Endodermal cell (in vitro differentiated cells): ENCODE data around the gene DCLK1. TPM values are rescaled to one million over a fixed set of nuclear protein-coding genes. Genes with fewer than 3 reads are reported as not detected.
"Not testable (repeated sequence)": the region's sequence is repeated elsewhere in the genome, so short reads cannot be mapped to it uniquely, and the experiment has no call there.

Source experiments
- DNase-seq: peaks from one replicate; pipeline ENCODE4 v3.0.0-alpha.2; 2017
- H3K27ac ChIP-seq: 2 replicates; pipeline ENCODE4 v1.5.1; 2013; ENCODE audit warnings: mild to moderate bottlenecking, low read depth, low read length, moderate library complexity
- H3K27me3 ChIP-seq: 2 replicates; pipeline ENCODE4 v1.6.1; 2013; ENCODE audit warnings: mild to moderate bottlenecking, low read length, moderate library complexity; ENCODE audit not compliant: insufficient read depth, control insufficient read depth, poor library complexity, severe bottlenecking
- H3K36me3 ChIP-seq: 2 replicates; pipeline ENCODE4 v1.7.0; 2013; ENCODE audit warnings: mild to moderate bottlenecking, low read length, moderate library complexity; ENCODE audit not compliant: control insufficient read depth, insufficient read depth
- H3K4me1 ChIP-seq: one replicate; pipeline ENCODE4 v1.7.0; 2013; ENCODE audit warnings: low read length; ENCODE audit not compliant: control insufficient read depth, insufficient read depth
- H3K4me3 ChIP-seq: 2 replicates; pipeline ENCODE4 v1.5.1; 2013; ENCODE audit warnings: mild to moderate bottlenecking, low read length, moderate library complexity
- H3K9ac ChIP-seq: 2 replicates; pipeline ENCODE4 v1.6.1; 2013; ENCODE audit warnings: mild to moderate bottlenecking, low read length, moderate library complexity; ENCODE audit not compliant: poor library complexity, severe bottlenecking; ENCODE audit errors: extremely low read depth
- H3K9me3 ChIP-seq: 2 replicates; pipeline ENCODE4 v1.6.1; 2013; ENCODE audit warnings: mild to moderate bottlenecking, low read length, moderate library complexity; ENCODE audit not compliant: control insufficient read depth
- H3K27ac Mint-ChIP-seq: 2 replicates; pipeline ENCODE4 v1.8.0; 2020; ENCODE audit warnings: mixed read lengths
- H3K27me3 Mint-ChIP-seq: 2 replicates; pipeline ENCODE4 v1.8.0; 2021; ENCODE audit warnings: mild to moderate bottlenecking, mixed read lengths; ENCODE audit not compliant: insufficient read depth
- H3K36me3 Mint-ChIP-seq: 2 replicates; pipeline ENCODE4 v1.8.0; 2020; ENCODE audit warnings: low read depth, mixed read lengths
- H3K4me1 Mint-ChIP-seq: 2 replicates; pipeline ENCODE4 v1.8.0; 2020; ENCODE audit warnings: mixed read lengths
- H3K4me3 Mint-ChIP-seq: 2 replicates; pipeline ENCODE4 v1.8.0; 2020; ENCODE audit warnings: mild to moderate bottlenecking, moderate library complexity, mixed read lengths
- H3K9me3 Mint-ChIP-seq: 2 replicates; pipeline ENCODE4 v1.8.0; 2020; ENCODE audit warnings: mild to moderate bottlenecking, mixed read lengths
- CTCF ChIP-seq: fragments of 200-600 bp; sonication (generic); conservative IDR thresholded peaks from 2 replicates; pipeline ENCODE4 v1.5.0; 2021; ENCODE audit warnings: antibody characterized with exemption, mild to moderate bottlenecking
- WGBS, 2 experiments: methylation state at CpG; one replicate each; pipeline versions ENCODE4 v1.1.5 to v1.1.7; 2013; ENCODE audit warnings: missing lambda C conversion rate in 2 of 2, mixed read lengths in 1 of 2; ENCODE audit not compliant: insufficient coverage in 1 of 2, insufficient read length in 1 of 2; 5-methylcytosine and 5-hydroxymethylcytosine counted together
- total RNA-seq, 2 donors: library from RNA; stranded (reverse); fragmentation: NEBNext Ultra II Directional in 1 of 2; extraction: Animal tissue kit (Norgen Biotek cat#: 25700) in 1 of 2; gene quantifications; 2 replicates in 1 of 2; 3 replicates in 1 of 2; pipeline ENCODE4 v1.2.1, GENCODE V29; 2021

Gene DCLK1
- total RNA-seq, 2 donors from 2014 or later, result 3.0 to 32.8 TPM

DNA sequence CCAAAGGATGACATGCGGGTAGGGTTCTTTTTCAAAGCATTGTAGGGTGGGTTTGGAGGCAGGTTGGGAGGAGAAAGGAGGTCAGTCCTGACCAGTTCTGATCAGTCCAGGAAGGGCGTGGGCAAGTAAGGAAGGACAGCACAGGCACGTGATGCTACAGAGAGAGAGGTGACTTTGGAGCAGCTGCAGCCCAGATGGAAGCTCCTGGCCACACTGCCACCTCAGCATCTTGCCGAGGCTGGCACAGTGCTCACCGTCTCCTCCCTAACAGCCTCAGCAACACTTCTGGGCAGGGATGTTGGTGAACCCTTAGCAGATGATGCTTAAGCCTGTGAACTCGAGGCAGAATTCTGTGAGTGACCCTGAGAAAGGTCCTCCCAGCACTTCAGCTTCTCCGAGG is 155.1 kb downstream of the DCLK1 start:
- no peak overlapping the region for H3K4me3 Mint-ChIP-seq
- no peak for TF ChIP-seq CTCF
- no peak for DNase-seq
- H3K27ac Mint-ChIP-seq, result no peak overlapping the region
- H3K4me1 Mint-ChIP-seq, result peaks cover 3% of the 10 kb centered on the region
- no peaks in the 10 kb centered on the region for H3K27me3 ChIP-seq
- H3K9me3 ChIP-seq, result peaks cover 16% of the 10 kb centered on the region
- no peak overlapping the region for H3K27ac ChIP-seq
- H3K9me3 Mint-ChIP-seq, result peaks cover 31% of the 10 kb centered on the region
- H3K4me3 ChIP-seq, result no peak overlapping the region
- H3K36me3 Mint-ChIP-seq, result peaks cover 5% of the 10 kb centered on the region
- WGBS, 2 experiments, result 94% methylated on average over 7 of the region's 7 CpGs; no CpG with 5 or more reads in 1 of the 2 experiments
- H3K9ac ChIP-seq, result no peak overlapping the region
- no peaks in the 10 kb centered on the region for H3K36me3 ChIP-seq
- no peaks in the 10 kb centered on the region for H3K27me3 Mint-ChIP-seq
- no peaks in the 10 kb centered on the region for H3K4me1 ChIP-seq

DNA sequence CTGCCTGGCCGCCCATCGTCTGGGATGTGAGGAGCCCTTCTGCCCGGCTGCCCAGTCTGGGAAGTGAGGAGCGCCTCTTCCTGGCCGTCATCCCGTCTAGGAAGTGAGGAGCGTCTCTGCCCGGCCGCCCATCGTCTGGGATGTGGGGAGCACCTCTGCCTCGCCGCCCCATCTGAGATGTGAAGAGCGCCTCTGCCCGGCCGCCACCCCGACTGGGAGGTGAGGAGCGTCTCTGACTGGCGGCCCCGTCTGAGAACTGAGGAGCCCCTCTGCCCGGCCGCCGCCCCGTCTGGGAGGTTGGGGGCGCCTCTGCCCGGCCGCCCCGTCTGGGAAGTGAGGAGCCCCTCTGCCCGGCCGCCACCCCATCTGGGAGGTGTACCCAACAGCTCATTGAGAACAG is 164.2 kb downstream of the DCLK1 start:
- not testable (repeated sequence) for H3K4me1 ChIP-seq, H3K36me3 Mint-ChIP-seq, H3K4me1 Mint-ChIP-seq, H3K4me3 ChIP-seq, H3K36me3 ChIP-seq, H3K9me3 ChIP-seq, H3K4me3 Mint-ChIP-seq, H3K27me3 ChIP-seq, DNase-seq, H3K27me3 Mint-ChIP-seq, H3K9ac ChIP-seq, H3K27ac ChIP-seq, H3K27ac Mint-ChIP-seq
- H3K9me3 Mint-ChIP-seq, result peaks cover 42% of the 10 kb centered on the region
- 95 to 100% methylated on average over 1 to 29 of the region's 29 CpGs for WGBS, 2 experiments

DNA sequence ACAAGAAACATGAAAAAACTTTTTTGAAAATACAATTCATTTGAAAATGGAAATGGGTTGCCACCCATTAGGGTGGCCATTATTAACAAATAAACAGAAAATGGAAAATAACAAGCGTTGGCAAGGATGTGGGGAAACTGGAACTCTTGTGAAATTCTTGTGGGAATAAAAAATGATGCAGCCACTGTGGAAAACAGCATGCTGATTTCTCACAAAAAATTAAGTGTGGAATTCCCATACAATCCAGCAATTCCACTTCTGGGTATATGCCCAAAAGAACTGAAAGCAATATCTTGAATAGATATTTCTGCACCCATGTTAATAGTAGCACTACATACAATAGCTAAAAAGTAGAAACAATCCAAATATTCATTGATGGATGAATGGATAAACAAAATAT is 165.2 kb downstream of the DCLK1 start:
- H3K27me3 Mint-ChIP-seq, result no peaks in the 10 kb centered on the region
- H3K4me3 Mint-ChIP-seq, result no peak overlapping the region
- no peaks in the 10 kb centered on the region for H3K4me1 Mint-ChIP-seq
- H3K9me3 Mint-ChIP-seq, result peaks cover 42% of the 10 kb centered on the region
- Histone ChIP-seq H3K9ac (no peak overlapping the region), H3K36me3 (no peaks in the 10 kb centered on the region), H3K4me3 (no peak overlapping the region), H3K27ac (no peak overlapping the region), H3K9me3 (peaks cover 7% of the 10 kb centered on the region), H3K4me1 (no peaks in the 10 kb centered on the region), H3K27me3 (no peaks in the 10 kb centered on the region)
- no peak for TF ChIP-seq CTCF
- H3K27ac Mint-ChIP-seq, result no peak overlapping the region
- 94 to 100% methylated on average over 1 of the region's 1 CpG for WGBS, 2 experiments
- no peak for DNase-seq
- peaks cover 4% of the 10 kb centered on the region for H3K36me3 Mint-ChIP-seq

- Histone ChIP-seq H3K9me3 (peaks cover 7% of the 10 kb centered on the region), H3K4me3 (no peak overlapping the region), H3K36me3 (no peaks in the 10 kb centered on the region), H3K27me3 (no peaks in the 10 kb centered on the region), H3K9ac (no peak overlapping the region), H3K27ac (no peak overlapping the region), H3K4me1 (no peaks in the 10 kb centered on the region)
- Mint-ChIP-seq H3K27ac (no peak overlapping the region), H3K9me3 (peaks cover 41% of the 10 kb centered on the region), H3K4me3 (no peak overlapping the region), H3K27me3 (no peaks in the 10 kb centered on the region), H3K36me3 (peaks cover 4% of the 10 kb centered on the region), H3K4me1 (no peaks in the 10 kb centered on the region)
- no peak for TF ChIP-seq CTCF
- 89 to 93% methylated on average over 6 of the region's 7 CpGs for WGBS, 2 experiments
- DNase-seq, result no peak
Observed at GRCh38 chr13:35965226-35965927, 165.8 kb downstream of the DCLK1 start.
